NB4 (cell line): ENCODE measurements around the gene PANX1.

ENCODE experiments used
- DNase-seq: peaks from one replicate; pipeline ENCODE4 v3.0.0; 2010; ENCODE audit warnings: low read depth
- H3K4me3 ChIP-seq: one replicate; pipeline ENCODE4 v1.5.1; 2011; ENCODE audit warnings: mild to moderate bottlenecking, low read depth, low read length, moderate library complexity
- CTCF ChIP-seq: IDR thresholded peaks from one replicate; pipeline ENCODE4 v1.5.1; 2012; ENCODE audit warnings: low read depth, low read length
- MAX ChIP-seq: IDR thresholded peaks from 2 replicates; pipeline ENCODE4 v1.6.1; 2011; ENCODE audit warnings: low read depth, low read length
- MYC ChIP-seq: IDR thresholded peaks from 2 replicates; pipeline ENCODE4 v1.6.1; 2011; ENCODE audit warnings: low read depth, low read length
- POLR2A ChIP-seq: IDR thresholded peaks from 2 replicates; pipeline ENCODE4 v1.6.1; 2011; ENCODE audit warnings: mild to moderate bottlenecking; ENCODE audit not compliant: insufficient read length; ENCODE audit errors: extremely low read depth

The PANX1 gene

GRCh38 chr11:94150056-94150455, 21.4 kb downstream of the PANX1 start:
- DNase-seq: no peak
- no peak overlapping the region for H3K4me3 ChIP-seq
- TF ChIP-seq MYC (no peak), CTCF (no peak), MAX (no peak), POLR2A (no peak)

- TF ChIP-seq POLR2A (no peak), CTCF (no peak), MAX (no peak), MYC (no peak)
- no peak overlapping the region for H3K4me3 ChIP-seq
- no peak for DNase-seq
Observed at GRCh38 chr11:94150704-94151685, 22.4 kb downstream of the PANX1 start.

GRCh38 chr11:94151903-94152677, 23.4 kb downstream of the PANX1 start:
- peak; percentile 46 for DNase-seq
- no peak overlapping the region for H3K4me3 ChIP-seq
- TF ChIP-seq POLR2A (no peak), MAX (no peak), CTCF (no peak), MYC (no peak)

DNA sequence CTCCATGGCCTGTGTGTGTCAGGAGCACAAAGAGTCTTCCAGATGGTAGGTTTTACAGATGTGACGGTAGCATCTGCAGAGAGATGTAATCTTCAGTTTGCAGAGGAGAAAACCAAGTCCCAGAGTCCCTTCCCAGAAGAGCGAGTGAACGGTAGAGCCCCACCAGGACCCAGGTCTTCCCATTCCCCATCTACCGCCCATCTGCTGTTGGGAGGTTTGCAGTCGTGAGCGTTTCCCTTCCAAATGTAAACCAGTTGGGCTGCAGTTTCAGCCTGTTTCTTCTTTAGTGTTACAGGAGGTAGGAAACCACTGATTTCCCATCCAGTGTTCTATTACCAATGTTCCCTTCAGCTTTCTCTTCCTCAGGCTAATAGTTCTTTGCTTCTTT, 24.0 kb downstream of the PANX1 start:
- no peak overlapping the region for H3K4me3 ChIP-seq
- DNase-seq: no peak
- TF ChIP-seq CTCF: no peak
- TF ChIP-seq MAX: no peak
- no peak for TF ChIP-seq MYC
- TF ChIP-seq POLR2A: no peak

GRCh38 chr11:94153320-94153719, 24.7 kb downstream of the PANX1 start:
- H3K4me3 ChIP-seq: no peak overlapping the region
- no peak for TF ChIP-seq CTCF
- no peak for TF ChIP-seq POLR2A
- no peak for TF ChIP-seq MAX
- no peak for TF ChIP-seq MYC
- no peak for DNase-seq
